ENCODE data around the gene C2orf92. TPM values are rescaled to one million over a fixed set of nuclear protein-coding genes. Genes with fewer than 3 reads are reported as not detected.
"Not testable (repeated sequence)": the region's sequence is repeated elsewhere in the genome, so short reads cannot be mapped to it uniquely, and the experiment has no call there.

The C2orf92 gene
- total RNA-seq, 1 donor from 2014 or later: 3.3 TPM

- DNase-seq (ENCODE audit: low spot score in 2 of 2): no peak
- FAIRE-seq: no peak
Observed at GRCh38 chr2:97659256-97660043, 10.1 kb upstream of the C2orf92 start.

GRCh38 chr2:97660044-97660774 lies 9.3 kb upstream of the C2orf92 start:
- no peak for DNase-seq (ENCODE audit: low spot score in 2 of 2)
- FAIRE-seq: no peak

DNA sequence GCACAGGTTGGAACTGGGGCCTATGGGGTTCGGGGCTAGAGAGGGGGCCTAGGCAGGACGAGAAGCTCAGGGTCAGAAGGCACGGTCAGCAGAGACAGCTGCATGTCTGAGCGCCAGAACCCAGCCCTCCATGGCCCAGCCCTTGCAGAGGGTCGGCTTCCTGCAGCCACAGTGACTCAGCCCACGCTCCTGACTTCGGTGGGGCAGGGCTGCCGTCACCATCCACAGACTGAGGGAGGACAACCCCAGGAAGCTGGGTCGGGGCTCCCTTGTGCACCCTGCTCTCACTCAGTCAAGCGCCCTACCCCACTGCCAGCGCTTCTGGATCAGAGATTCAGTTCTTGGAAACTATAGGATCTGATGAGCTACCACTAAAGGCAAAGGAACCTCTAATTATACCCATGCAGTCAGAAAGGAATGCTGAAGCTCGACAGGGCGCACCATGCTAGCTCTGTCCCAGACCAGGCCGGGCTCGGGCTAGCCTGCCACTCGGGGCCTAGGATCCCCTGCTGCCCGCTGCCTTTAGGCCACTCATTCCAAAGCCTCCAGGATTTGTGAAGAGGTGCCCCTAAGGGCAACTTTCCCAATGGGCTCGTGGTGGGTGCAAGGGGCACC lies 8.6 kb upstream of the C2orf92 start:
- no peak for FAIRE-seq
- DNase-seq (ENCODE audit: low spot score in 2 of 2): no peak

GRCh38 chr2:97661927-97662326 lies 7.6 kb upstream of the C2orf92 start:
- DNase-seq (ENCODE audit: low spot score in 2 of 2) (no peak), FAIRE-seq (no peak)

DNA sequence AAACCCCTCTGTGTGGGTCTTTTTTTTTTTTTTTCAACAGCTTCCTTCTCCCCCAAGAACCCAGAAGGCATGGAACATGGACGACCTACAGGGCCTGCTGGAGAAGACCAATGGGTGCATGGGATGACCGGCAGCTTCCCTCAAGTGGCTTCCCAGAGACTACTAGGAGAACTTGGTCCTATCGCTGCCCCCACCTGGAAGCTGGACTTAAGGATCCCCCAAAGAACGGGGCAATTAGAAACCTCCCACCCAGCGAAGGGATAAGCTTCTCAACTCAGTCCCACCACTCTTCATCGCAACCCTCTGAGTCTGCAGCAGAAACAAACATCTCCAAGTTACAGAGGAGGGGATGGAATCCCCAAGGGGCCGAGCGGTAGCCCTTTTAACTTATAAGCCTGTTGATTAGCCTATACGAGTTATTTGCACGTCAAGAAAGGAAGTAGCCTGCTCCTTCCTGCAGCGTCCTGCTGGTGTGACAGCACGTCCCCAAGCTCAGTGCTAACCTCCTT lies 7.1 kb upstream of the C2orf92 start:
- DNase-seq (ENCODE audit: low spot score in 2 of 2): no peak
- FAIRE-seq: no peak

DNA sequence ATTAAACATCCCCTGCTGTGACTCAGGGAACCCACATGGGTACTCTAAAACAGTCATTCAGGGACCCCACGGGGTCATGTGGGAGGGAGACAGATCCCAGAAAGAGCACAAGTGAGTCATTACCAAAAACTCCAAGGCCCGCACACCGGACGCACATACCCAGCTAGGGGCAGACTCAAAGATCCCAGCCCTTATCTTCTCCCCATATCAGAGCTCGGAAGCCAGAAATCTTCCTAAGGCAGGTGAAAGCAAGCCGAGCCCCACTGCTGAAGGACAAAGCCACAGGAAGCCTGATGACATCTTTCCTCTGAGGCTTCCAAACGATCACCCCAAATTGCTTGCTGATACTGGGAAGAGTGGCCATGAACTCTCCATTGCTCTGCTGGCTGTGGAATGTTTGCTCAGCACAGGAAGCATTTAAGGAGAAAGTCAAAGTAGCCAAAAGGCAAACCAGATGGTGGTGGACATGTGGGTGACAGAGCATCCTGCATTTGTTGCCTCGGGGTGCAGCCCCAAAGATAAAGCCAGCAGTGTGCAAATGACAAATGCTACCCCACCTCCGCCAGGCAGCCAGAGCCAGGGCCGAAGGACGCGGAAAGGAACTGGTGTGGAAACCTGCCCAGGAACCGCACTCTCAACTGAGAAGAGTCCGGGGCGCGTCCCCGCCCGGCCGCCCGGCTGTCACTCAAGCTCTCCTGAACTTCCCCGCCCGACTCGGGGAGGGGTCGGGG lies 6.5 kb upstream of the C2orf92 start:
- peak; percentile 67 to 68 for DNase-seq (ENCODE audit: low spot score in 2 of 2)
- FAIRE-seq: no peak

- no peak for FAIRE-seq
- no peak for DNase-seq (ENCODE audit: low spot score in 2 of 2)
Observed at GRCh38 chr2:97663626-97663961, 5.9 kb upstream of the C2orf92 start.

DNA sequence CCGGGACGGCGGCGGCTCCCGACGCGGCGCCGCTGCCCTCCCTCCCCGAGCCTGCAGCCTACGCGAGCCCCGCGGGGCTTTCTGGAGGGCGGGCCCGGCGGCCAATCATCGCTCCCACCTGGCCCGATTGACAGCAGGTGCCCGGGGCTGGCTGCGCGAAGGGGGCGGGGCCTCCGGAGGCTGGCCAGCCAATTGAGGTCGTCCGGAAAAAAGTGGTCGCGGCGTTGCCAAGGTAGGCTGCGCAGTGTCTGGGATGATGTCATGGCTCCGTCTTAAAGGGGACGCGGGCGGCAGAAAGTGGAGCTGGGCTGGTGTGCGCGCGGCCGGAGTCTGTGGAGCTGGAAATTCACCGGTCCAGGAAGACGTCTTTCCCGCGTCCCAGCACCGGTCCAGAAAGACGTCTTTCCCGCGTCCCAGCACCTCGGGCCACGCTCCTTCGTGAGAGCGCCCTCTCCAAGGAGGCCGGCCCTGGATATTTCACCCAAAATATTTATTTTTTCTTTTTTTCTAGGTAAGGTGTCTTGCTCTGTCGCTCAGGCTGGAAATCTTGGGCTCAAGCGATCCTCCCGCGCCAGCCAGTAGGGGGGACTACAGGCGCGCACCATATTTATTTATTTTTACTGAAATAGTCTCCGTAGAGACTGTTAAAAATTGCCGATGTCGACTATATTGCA lies 5.4 kb upstream of the C2orf92 start, which contains the start of gene ACTR1B:
Gene ACTR1B, minus strand, starts transcription at position 83 of the 674 bp plus-strand sequence. CDS start 154 bp downstream, outside the sequence.
- FAIRE-seq: no peak

DNA sequence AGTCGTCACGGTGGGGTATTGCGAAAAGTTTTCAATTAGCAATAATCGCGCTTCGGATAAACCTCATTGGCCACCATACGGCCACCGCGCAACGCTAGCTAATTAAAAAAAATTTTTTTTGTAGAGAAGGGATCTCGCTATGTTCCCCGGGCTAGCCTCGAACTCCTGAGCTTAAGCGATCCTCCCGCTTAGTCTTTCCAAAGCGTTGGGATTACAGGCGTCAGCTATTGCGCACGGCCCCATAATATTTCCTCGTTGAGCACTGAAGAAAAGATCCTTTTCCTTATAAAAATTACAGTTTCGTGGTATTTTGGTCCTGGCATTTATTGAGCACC lies 4.9 kb upstream of the C2orf92 start:
- no peak for FAIRE-seq
- DNase-seq (ENCODE audit: low spot score in 2 of 2): no peak

More for the DNA sequence above, 5.4 kb upstream of the C2orf92 start, which contains the start of gene ACTR1B:
- peak; percentile 96 to 97 for DNase-seq (ENCODE audit: low spot score in 2 of 2)

GRCh38 chr2:97670471-97670870 lies 958 bp downstream of the C2orf92 start:
- FAIRE-seq: no peak

DNA sequence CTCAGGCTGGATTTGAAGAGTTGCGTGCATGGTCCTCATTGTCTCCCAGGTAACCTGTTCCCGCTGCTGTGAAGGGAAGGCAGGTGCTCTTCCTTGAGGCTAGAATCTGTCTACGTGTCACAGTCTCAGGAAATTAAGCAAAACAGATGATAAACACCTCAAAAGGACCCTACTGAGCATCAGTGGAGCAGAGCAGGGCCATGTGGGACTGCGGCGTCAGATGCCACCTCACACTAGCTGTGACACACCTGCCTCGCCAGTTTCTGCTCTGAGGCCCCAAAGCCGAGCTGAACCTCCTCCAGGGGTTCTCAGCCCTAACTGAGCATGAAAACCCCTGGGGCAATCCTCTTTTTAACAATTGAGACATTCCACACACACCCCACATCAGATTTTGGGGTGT lies 2.0 kb downstream of the C2orf92 start:
- FAIRE-seq (no peak), DNase-seq (ENCODE audit: low spot score in 2 of 2) (no peak)

More at GRCh38 chr2:97670471-97670870, 958 bp downstream of the C2orf92 start:
- DNase-seq (ENCODE audit: low spot score in 2 of 2): no peak

DNA sequence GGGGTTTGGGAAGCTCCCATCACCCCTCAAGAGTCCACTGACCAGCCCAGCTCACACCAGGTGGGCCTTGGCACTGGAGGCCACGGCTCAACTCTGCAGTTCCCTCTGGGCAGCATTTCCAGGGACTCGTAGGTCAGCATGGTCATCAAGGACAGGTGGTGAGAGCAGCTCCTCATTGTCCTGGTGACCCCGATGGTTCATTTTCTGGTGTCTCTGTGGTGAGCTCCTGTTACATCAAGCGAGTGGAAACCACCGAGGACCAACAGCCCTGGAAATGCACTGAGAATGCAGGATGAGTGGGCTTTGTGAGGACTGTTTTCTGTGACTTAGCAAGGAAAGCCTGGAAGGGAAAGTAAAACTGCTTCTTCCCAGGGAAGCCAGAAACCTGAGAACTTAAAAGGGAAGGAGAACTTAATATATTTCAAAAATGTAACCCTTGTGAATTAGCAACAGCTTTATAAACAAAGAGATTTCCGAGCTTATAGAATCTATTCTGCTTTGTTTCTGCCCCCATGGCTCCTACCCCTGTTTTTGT lies 3.2 kb downstream of the C2orf92 start:
- FAIRE-seq; DNase-seq (ENCODE audit: low spot score in 2 of 2): not testable (repeated sequence)

GRCh38 chr2:97673182-97673914 lies 3.8 kb downstream of the C2orf92 start:
- FAIRE-seq: no peak

GRCh38 chr2:97673915-97674283 lies 4.4 kb downstream of the C2orf92 start:
- no peak for DNase-seq (ENCODE audit: low spot score in 2 of 2)
- FAIRE-seq: no peak

More at GRCh38 chr2:97673182-97673914, 3.8 kb downstream of the C2orf92 start:
- DNase-seq (ENCODE audit: low spot score in 2 of 2): no peak

GRCh38 chr2:97675430-97676113 lies 6.1 kb downstream of the C2orf92 start:
- DNase-seq (ENCODE audit: low spot score in 2 of 2) (no peak), FAIRE-seq (no peak)

DNA sequence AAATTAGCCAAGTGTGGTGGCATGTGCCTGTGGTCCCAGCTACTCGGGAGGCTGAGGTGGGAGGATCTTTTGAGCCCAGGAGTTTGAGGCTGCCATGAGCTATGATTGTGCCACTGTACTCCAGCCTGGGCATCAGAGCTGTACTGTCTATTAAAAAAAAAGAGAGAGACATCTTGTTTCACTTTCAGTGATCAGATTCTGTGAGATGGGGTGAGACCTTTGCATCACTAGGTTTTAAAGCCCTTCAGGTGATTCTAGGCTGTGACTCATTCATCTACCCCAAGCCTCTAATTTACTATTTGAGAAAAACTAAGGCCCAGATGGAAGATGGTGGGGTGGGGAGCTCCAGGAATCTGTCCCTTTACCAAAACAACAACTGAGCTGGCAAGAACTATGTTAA lies 7.1 kb downstream of the C2orf92 start:
- no peak for DNase-seq (ENCODE audit: low spot score in 2 of 2)
- no peak for FAIRE-seq

DNA sequence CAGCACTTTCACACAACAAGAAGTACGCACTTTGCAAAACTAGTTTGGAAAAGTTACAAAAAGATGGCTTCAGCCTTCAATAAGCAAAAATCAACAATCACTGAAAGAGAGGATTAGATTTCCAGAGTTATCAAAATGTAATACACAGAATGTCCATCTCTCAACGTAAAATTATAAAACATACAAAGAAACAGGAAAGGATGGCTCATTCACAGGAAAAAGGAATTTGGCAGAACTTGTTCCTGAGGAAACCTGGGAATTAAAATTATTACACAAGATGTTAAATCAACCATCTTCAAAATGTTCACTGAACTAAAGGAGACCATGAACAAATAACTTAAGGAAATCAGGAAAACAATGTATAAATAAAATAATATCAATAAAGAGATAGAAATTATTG lies 8.0 kb downstream of the C2orf92 start:
- FAIRE-seq (no peak), DNase-seq (ENCODE audit: low spot score in 2 of 2) (no peak)

DNA sequence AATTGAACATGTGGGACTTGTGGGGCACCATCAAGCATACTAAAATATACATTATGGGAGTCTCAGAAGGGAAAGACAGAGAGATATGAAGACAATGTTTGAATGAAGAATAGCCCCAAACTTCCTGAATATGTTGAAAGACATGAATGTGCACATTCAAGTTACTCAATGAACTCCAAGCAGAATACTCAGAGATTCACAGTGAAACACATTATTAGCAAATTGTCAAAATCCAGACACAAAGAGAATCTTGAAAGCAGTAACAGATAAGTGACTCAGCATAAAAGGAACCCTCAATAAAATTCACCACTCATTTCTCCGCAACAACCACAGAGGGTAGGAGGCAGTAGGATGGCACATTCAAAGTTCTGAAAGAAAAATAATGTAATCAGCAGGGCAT lies 8.8 kb downstream of the C2orf92 start:
- DNase-seq (ENCODE audit: low spot score in 2 of 2) (no peak), FAIRE-seq (no peak)

Measured in frontal cortex (tissue), 4 donors.